GM21526 (cell line): ENCODE data around the gene SMIM36.
"Not testable (repeated sequence)": the region's sequence is repeated elsewhere in the genome, so short reads cannot be mapped to it uniquely, and the experiment has no call there.

ENCODE experiments used
- ATAC-seq: cut with Tn5 transposase; IDR thresholded peaks from one replicate; pipeline ENCODE4 v1.9.1; 2021; ENCODE audit warnings: moderate library complexity; ENCODE audit not compliant: unreplicated experiment, low FRiP score

Gene SMIM36

DNA sequence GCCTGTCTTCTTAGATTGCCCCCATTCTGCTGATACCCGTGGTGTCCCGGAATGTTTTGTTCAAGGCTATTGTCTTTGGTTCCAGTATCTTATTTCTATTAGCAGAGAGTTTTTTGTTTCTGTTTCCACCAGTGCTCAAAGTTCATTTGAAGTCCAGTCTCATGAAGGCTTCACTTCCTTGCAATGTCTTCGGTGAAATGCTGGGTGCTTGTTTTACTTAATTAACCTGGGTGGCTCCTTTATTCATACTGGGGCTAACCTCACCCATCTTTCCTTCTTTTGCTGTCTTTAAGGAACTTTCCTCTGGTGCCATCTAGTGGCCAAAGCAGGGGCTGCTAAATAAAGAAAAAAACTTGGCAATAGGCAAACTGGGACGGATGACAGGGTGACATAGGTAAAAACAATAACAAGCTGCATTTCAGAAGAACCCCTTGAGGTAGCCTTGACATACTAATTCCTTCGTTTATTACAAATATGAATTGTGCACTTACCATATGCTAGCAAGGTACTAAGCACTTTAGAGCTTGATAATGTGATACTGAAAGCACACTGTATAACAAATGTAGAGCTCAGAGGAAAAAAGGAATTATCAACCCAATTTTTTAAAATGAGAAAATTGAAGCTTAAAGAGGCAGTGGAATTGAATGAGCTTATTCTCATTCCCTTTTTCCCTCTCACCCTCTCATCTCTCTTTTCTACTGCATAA lies 2.8 kb upstream of the SMIM36 start:
- peak; percentile 52 for ATAC-seq

DNA sequence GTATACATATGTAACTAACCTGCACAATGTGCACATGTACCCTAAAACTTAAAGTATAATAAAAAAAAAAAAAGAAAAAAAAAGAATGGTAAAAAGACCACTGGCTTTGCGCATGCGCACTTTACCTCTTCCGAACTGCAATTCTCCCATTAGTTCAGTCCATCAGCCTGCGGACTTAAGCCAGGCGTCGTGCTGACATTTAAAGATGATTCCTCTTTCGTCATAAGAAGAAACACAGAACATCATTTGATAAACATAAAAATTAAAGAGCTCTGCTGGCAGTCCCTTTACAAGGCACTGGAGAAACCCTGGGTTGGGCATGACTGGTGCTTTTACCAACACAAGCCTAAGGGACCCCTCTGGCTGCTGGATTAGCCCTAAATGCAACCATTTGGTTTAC lies 3.6 kb downstream of the SMIM36 start:
- ATAC-seq = not testable (repeated sequence)

DNA sequence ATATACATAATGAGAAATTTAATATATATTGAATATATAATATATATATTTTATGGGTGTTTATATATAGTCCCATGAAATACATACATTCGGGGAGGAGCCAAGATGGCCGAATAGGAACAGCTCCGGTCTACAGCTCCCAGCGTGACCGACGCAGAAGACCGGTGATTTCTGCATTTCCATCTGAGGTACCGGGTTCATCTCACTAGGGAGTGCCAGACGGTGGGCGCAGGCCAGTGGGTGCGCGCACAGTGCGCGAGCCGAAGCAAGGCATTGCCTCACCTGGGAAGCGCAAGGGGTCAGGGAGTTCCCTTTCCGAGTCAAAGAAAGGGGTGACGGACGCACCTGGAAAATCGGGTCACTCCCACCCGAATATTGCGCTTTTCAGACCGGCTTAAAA lies 9.6 kb downstream of the SMIM36 start:
- ATAC-seq = not testable (repeated sequence)

DNA sequence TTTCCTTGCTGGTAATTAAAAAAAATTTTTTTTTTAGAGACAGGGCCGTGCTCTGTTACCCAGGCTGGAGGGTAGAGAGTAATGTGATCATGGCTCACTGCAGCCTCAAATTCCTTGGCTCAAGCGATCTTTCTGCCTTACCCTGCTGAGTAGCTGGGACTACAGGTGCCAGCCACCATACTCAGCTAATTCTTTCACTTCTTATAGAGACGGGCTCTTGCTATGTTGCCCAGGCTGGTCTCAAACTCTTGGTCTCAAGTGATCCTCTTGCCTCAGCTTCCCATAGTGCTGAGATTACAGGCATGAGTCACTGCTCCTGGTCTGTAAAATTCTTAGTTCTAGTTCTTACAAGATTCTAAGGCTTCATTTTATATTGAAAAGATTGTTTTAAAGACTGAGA lies 11.1 kb downstream of the SMIM36 start:
- ATAC-seq = no peak

DNA sequence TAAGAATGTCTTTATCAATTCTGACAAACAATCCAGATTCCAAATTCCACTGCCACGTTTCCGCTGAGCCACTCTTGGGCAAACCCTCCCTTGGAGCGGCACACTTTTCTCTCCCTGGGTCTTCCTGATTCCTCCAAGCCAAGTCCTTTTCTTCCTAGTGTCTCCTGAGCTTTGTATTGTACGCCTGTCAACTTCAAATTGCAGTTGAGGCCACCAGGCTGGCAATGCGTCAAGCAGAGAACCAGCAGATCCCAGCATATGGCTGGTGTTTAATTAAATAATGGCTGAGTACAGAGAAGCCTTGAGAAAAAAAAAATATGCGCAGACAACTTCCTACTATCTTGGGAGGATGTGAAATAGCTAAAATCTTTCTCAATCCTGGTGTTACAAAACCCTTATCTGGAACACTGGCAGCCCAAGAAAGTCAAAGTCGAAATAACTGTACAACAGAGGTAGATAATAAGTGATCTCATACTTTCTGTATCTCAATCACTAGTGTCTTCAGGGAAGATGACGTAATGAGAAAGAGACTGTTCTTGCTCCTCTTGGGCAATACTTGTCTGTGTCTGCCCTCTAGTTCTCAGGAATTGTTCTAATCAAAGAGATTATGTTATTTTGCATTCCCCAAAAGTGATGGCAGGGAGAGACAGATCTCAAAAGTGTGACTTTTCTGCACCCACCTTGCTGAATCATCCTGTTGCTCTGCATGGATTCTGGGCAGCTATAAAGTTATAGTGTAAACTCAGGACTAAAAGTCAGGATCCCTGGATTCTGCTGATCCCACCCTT lies 15.0 kb downstream of the SMIM36 start:
- no peak for ATAC-seq

DNA sequence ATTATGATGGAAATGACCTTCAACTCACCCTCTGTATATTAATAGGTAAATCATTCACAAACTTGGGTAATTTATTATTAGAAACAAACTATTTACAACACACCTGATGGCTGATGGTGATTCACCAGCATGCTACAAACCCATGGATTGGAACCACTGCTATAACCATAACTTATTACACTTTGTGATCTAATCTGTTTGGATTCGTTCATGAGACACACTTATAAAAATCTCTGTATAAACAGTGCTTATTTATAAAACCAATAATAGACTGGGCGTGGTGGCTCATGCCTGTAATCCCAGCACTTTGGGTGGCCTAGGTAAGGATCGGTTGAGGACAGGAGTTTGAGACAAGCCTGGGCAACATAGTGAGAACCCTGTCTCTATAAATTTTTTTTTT lies 16.0 kb downstream of the SMIM36 start:
- no peak for ATAC-seq

DNA sequence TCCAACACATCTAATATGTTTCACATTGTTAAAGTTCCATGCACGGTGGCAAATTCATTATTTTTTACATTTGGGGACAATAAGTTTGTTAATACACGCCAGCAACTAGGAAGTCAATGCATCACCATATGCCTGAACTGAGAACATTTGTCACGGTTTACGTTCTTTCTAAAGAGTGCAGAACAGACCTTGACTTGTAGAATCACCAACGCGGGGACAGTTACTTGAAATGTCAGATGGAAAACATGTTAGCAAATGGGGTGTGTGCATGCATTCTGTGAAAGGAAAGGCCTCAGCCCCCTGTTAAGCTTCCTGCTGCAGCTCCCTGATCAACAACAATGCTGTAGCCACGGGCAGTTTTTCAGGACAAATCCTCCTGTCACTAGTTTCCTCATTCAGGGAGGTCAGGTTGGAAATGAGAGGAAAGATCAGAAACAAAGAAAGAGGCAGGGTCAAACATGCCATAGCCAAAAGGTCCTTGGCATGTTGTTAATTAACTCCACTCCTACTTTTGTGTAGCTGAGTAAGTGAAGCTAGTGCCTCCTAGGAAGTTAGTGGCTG lies 18.4 kb downstream of the SMIM36 start:
- ATAC-seq = no peak

DNA sequence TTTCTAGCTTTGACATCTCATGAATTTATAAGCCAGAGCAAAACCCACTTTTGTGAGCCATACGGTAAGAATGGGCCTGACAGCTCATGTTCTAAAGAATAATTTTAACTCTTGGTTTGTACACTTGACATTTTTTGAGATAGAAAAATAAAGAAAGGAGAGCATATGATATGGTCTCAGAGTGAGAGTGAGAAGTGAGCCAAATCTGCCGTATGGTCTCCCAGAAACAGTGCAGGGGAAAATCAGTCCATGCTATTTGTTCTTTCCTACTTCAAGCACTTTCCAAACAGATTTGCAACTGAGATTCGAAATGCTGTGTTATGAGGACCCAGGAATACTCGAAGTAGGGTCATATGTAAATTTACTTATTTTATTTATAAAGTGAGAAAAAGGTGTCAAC lies 20.9 kb downstream of the SMIM36 start:
- ATAC-seq = no peak

DNA sequence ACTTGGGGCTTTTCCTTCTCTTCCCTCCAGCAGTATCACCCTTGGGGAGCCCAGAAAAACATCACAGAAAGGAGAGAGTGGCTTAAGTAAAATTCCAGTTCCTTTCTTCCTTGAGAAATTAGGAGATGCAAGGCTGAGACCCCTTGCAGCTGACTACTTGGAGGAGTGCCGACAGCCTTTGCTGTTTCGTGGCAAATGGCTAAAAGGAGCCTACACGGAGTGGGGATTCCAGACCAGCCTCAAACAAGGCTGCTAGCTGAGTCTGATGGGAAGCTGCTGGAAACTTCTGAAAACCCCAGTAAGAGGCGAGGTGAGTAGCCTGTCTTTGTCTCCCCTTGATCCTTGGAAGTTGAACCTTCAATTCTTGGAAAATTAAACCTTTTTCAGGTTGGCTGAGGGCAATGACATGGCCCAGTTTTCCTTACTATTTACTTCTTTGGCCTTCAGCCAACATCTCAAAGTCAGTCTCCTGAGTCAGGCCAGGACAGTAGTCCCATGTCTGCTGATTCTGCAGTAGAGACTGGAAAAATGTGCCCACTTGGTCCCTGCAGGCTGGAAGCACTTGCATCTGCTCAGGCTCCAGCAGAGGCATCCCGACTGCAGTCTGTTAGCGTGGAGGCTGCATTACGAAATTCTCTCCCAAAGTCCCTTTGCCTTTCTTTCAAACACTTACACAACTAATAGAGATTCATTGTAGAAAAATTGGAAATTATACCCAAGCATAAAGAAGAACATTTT lies 23.4 kb downstream of the SMIM36 start:
- ATAC-seq = no peak

DNA sequence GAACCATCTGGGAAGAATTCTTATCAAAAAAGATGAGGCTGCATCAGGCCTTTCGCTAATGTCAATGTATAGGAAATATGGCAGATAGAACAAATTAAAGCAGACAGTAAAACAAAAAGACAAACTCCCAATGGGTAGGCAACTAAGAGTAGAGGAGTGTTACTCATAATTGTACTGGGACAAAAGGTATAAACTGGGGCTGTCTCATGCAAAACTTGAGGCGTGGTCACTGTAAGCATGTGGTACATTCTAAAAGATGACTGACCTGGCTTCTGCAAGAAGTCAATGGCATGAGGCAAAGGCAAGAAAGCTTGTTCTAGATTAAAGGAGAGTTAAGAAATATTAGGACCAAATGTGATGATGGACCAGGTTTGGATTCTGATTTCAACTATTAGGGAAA lies 26.7 kb downstream of the SMIM36 start:
- no peak for ATAC-seq

DNA sequence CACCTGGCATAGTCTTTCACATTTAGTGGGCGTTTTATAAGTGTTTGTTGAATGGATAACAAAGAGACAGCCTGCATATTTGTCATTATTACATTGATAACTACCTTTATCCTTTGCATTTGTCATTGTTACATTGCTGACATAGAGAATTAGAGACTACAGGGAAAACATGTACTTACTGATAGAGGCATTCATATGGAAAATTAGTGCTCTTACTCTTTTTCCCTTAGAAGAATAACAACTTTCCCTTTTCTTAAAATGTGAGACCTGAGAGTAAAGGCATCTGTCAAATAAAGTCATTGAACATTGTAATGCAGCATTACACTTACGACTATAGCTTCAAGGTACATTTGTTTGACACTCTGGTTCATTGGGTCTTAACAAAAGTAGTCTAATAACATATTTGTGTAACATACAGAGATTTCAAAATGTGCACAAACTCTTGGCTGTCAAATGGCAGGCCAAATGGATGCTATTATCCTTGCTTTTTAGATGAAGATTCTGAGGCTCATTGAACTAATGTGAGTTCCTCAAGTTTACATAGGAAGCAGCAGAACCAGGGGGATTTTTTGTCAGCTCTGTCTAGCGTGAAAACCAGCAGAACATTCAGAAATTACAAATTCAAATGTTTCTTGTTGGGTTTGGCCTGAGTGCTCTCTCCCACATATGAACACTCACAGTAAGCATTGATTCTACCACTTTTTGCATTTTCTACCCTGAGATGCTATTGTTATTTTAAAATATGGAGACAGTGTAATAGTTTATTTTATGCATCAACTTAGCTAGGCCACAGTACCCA lies 28.5 kb downstream of the SMIM36 start:
- no peak for ATAC-seq

DNA sequence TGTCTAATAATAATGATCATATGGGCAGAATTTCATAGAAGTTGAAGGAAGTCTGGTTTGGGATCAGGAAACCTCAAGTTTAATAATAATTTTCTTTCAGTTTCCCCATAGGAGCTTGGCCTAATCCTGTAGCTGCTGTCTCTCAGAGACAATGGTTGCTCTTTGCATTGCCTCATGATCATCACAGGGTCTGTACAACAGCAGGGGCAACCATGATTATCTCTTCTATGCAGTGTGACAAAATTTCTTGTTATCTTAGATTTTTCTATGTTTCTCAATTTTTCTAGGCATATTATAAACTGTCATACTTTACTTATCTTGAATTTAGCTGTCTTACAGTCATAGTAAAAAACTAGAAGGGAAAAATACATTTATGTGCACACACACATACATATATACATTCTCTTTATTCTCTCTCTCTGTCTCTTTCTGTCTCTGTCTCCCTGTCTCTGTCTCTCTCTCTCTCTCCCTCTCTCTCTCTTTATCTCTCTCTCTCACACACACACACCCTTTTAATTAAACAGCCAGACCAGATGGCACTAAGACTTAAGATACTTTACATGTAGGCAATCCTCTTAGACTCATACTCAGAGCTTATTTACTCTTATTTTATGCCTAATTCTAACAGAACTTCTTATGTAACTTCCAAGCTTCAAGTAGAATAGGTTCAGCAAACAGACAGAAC lies 30.5 kb downstream of the SMIM36 start:
- no peak for ATAC-seq

DNA sequence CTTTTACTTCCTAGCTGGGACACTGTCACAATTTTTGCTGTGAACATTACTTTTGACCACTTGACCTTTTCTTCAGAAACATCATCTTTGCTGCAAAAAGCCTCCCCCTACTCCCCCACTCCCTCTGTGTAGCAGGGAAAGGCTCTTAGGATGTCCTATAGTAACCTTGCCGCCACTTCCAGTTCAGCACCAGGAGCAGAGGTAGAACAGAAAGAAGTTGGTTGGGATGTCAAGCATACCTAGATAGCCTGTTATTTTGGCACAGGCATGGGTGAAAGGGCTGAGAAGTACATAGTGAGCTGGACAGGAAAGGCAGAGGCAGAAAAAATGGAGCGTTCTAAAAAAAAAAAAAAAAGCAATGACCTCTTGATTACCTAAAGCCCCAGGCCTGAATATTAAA lies 31.3 kb downstream of the SMIM36 start:
- ATAC-seq = no peak

DNA sequence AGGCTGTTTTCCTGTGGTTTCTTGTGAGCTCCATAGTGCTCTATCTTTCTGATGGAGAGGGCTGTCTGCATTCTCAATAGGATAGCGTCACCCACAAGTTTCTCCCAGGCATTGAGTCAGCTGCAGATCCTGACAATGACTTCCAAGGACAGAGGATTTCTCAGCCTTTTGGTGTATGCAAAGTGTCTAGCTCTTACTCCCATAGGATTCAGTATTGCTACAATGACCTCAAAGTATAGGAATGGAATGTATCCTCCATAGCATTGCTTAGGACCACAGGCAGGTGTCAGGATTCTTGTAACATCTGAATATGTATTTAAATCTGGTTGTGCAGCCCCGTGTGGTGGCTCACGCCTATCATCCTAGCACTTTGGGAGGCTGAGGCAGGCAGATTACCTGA lies 32.3 kb downstream of the SMIM36 start:
- no peak for ATAC-seq

DNA sequence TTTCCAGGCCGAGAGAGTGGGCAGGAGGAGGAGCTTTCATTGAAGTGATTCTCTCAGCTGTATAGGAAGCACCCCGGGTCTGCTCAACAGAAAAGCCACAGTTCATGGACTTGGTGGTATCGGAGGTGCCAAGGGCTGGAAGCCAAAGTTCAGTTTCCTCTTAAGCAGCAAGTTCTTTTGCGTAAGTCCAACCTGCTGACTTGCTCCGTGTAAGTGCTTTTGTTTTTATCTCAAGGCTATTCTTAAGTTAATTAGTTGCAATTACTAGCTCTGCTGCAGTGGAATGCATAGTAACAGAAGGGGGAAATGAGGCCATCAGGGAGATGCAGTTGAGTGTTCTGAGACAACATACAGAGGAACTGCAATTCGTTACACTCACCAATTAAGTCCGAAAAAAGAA lies 44.6 kb downstream of the SMIM36 start:
- no peak for ATAC-seq

DNA sequence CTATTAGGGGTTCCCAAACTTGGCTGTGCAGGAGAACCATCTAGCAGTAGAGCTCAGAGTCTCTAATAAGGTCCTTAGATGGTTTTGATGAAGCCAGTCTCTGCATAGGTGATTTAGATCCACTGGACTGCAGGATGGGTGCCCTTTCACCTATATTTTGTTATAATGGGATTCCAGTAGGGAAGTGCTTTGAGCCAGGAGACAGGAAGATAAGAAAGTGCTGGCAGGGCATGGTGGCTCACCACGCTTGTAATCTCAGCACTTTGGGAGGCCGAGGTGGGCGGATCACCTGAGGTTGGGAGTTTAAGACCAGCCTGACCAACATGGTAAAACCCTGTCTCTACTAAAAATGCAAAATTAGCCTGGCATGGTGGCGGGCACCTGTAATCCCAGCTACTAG lies 45.5 kb downstream of the SMIM36 start:
- ATAC-seq = not testable (repeated sequence)

DNA sequence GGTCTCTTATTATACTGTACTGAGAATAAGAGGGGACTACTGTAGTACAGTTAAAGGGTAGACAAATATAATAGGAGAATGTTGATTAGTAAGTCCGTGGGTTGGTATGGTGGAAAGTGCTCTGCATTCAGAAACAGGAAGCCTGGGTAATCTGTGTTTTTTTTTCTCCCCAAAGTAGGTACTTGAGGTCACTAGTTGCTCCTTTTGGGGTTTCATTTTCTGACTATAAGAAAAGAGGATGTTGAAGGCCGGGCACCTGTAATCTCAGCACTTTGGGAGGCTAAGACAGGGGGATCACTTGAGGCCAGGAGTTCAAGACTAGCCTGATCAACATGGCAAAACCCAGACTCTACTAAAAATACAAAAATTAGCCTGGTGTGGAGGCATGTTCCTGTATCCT lies 47.7 kb downstream of the SMIM36 start:
- ATAC-seq = peak; percentile 84

DNA sequence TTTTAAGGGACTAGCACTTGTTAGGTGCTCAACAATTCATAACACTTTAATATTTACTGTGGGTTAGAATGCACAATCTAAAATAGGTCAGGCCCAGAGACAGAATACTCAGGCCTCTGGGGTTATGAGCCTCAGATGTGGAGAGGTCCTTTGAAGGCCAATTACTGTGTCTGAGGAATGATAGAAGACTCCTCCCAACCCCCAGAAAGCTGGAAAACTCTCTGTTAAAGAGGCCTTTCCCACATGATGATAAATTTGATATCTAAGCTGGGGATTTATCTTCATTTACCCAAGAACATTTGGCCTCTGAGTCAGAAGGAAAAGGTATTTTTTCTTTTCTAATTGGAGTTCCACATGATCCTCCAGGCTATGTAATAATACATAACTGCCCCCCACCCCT lies 48.5 kb downstream of the SMIM36 start:
- no peak for ATAC-seq

DNA sequence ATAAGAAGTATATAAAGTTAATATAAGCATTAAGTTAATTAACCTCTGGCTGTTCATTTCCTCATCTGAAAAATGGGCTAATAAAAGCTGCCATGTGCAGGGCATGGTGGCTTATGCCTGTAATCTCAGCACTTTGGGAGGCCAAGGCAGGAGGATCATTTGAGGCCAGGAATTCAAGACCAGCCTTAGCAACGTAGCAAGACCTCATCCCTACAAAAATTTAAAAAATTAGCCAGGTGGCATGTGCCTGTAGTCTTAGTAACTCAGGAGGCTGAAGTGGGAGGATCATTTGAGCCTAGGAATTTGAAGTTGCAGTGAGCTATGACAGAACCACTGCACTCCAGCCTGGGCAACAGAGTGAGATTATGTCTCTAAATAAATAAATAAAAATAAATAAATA lies 49.0 kb downstream of the SMIM36 start:
- ATAC-seq = no peak

DNA sequence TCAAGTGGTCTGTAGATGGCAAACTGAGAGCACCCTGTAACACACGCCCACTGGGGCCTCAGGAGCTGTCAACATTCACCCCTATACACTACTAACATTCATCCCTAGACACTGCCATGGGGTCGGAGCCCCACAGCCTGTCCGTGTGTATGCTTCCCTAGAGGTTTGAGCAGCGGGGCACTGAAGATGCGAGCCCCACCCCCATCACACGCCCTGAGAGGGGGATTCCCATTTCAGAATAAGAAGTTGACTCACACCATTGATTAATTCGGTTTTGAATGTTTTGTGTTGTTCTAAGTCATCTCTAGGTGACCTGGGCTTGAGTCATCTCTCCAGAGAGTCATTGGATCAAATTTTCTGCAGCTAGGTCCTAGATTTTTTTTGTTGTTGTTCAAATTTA lies 52.3 kb downstream of the SMIM36 start:
- ATAC-seq = no peak
